Right lobe of liver (tissue), 6 donors: ENCODE measurements around the gene ATG10. TPM values are rescaled to one million over a fixed set of nuclear protein-coding genes. Genes with fewer than 3 reads are reported as not detected.

ENCODE experiments used
- ATAC-seq, 4 donors: fragments of 200-7000 bp; cut with Tn5 transposase; one replicate each; pipeline ENCODE4 v1.9.1; 2020; ENCODE audit warnings: mild to moderate bottlenecking in 4 of 4, moderate library complexity in 4 of 4
- DNase-seq, 3 donors: peaks; one replicate each; pipeline ENCODE4 v3.0.0-alpha.2; 2020
- H3K27ac ChIP-seq, 3 donors: fragments of 200-600 bp; one replicate each; pipeline ENCODE4 v1.8.0; 2022
- H3K27me3 ChIP-seq, 2 donors: fragments of 200-600 bp; one replicate each; pipeline ENCODE4 v1.8.0; 2022
- H3K36me3 ChIP-seq, 4 donors: fragments of 200-600 bp; sonication (generic) in 1 of 4; one replicate each; pipeline versions ENCODE4 v1.5.1 to v1.8.0; 2017 to 2022; ENCODE audit warnings: control low read depth in 1 of 4
- H3K4me1 ChIP-seq, 4 donors: fragments of 200-600 bp; sonication (generic) in 1 of 4; one replicate each; pipeline versions ENCODE4 v1.5.1 to v1.8.0; 2017 to 2022; ENCODE audit warnings: control low read depth in 1 of 4
- H3K4me3 ChIP-seq, 3 donors: fragments of 200-600 bp; one replicate each; pipeline ENCODE4 v1.8.0; 2022
- H3K9me3 ChIP-seq, 4 donors: fragments of 200-600 bp; sonication (generic) in 1 of 4; one replicate each; pipeline versions ENCODE4 v1.5.1 to v1.8.0; 2017 to 2022; ENCODE audit warnings: control low read depth in 1 of 4
- POLR2A ChIP-seq: fragments of 450-650 bp; IDR thresholded peaks from one replicate; pipeline ENCODE4 v1.6.1; 2017; ENCODE audit warnings: antibody characterized with exemption, mild to moderate bottlenecking
- WGBS: methylation state at CpG from one replicate; pipeline ENCODE4 v1.1.6; 2018; ENCODE audit warnings: low coverage, low lambda C conversion rate; ENCODE audit not compliant: insufficient coverage; ENCODE audit errors: missing lambda C conversion rate; 5-methylcytosine and 5-hydroxymethylcytosine counted together
- intact Hi-C, 2 donors: fragments of 100-400 bp; cut with DNase I; formaldehyde crosslinking; loops; one replicate each; pipeline versions ENCODE4 v1.11.2 to v1.14.1; 2022
- total RNA-seq, 6 experiments: library from RNA; depleted of rRNA in 2 of 6; stranded (reverse); fragments of >200 nt in 2 of 6; fragmentation: NEBNext Ultra II Directional in 3 of 6; extraction: Animal tissue kit (Norgen Biotek cat#: 25700) in 3 of 6; gene quantifications; one replicate each; pipeline versions ENCODE4 v1.1.0 to v1.2.4, GENCODE V29; 2016 to 2023
- TF ChIP-seq, protein P1 (sequence below), 4 donors: fragments of 200-600 bp in 3 of 4; fragments of 450-650 bp in 1 of 4; IDR thresholded peaks; one replicate each; pipeline versions ENCODE4 v1.5.1 to v1.8.0; 2016 to 2022; ENCODE audit warnings: antibody characterized with exemption in 4 of 4, mild to moderate bottlenecking in 2 of 4
- donor health status: DM: no; HTN: yes; CAD: no.
- donor health status: DM: no; HTN: no; CAD: no.
- donor health status: DM: no; HTN: no; CAD: no.
- donor health status: DM: no; HTN: yes; CAD: no.
- donor health status: DM: no; HTN: yes; CAD: no.

Gene ATG10
- total RNA-seq, 6 experiments from 2014 or later = 2.9 to 8.0 (median 4.4) TPM

DNA sequence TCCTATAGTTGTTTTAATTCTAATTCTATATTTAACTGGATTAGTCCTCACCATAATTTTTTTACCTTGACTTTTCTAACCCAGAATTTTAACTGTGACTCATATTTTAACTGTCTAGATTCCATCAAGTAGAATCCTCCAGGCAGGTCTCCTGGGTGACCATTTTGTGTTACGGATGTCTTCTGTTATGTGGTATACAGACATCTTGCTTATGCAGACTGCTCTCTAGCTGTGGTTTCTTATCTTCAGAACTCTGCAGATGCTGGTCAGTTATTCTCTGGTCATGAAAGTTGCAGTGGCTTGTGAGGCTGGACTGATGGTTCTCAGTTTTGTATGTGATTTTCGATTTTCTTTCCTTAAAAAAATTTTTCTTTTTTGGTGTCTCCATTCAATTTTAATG is 139.4 kb downstream of the ATG10 start:
- peaks cover 0 to 16% (median 0%) of the 10 kb centered on the region in 4 donors for H3K4me1 ChIP-seq
- ATAC-seq (no peak), DNase-seq (no peak)
- H3K27me3 ChIP-seq = no peaks in the 10 kb centered on the region
- WGBS = 91% methylated on average over 2 of the region's 2 CpGs
- TF ChIP-seq, protein P1, sequence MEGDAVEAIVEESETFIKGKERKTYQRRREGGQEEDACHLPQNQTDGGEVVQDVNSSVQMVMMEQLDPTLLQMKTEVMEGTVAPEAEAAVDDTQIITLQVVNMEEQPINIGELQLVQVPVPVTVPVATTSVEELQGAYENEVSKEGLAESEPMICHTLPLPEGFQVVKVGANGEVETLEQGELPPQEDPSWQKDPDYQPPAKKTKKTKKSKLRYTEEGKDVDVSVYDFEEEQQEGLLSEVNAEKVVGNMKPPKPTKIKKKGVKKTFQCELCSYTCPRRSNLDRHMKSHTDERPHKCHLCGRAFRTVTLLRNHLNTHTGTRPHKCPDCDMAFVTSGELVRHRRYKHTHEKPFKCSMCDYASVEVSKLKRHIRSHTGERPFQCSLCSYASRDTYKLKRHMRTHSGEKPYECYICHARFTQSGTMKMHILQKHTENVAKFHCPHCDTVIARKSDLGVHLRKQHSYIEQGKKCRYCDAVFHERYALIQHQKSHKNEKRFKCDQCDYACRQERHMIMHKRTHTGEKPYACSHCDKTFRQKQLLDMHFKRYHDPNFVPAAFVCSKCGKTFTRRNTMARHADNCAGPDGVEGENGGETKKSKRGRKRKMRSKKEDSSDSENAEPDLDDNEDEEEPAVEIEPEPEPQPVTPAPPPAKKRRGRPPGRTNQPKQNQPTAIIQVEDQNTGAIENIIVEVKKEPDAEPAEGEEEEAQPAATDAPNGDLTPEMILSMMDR (IDR thresholded peaks at IDR 0.05) = no peak
- TF ChIP-seq POLR2A = no peak
- intact Hi-C loops = no loop called here
- H3K27ac ChIP-seq = no peak overlapping the region
- H3K9me3 ChIP-seq = no peaks in the 10 kb centered on the region
- no peaks in the 10 kb centered on the region for H3K36me3 ChIP-seq
- H3K4me3 ChIP-seq = no peak overlapping the region

DNA sequence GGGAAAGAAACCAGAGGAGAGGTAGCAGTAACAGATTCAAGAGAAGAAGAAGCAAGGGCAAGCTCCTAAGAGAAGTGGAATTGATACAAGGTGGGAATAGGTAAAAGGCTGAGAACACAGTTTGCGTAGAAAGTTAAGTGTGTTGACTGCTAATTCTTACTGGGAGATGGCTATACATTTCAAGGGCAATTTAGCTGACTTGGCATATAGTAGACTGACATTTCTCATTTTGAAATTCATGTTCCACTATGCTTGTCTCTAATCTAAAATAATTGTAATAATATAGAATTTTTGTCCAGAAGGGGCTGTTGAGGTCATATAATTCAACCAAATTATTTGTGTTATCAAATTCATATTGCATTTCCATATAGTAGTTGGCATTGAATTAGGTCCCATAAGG is 144.0 kb downstream of the ATG10 start:
- DNase-seq (no peak), ATAC-seq (no peak)
- intact Hi-C loops = no loop called here
- H3K4me1 ChIP-seq = no peaks in the 10 kb centered on the region
- no peak overlapping the region for H3K4me3 ChIP-seq
- H3K9me3 ChIP-seq = no peaks in the 10 kb centered on the region
- no peak for TF ChIP-seq POLR2A
- H3K27ac ChIP-seq = no peak overlapping the region
- WGBS = no CpG with 5 or more reads among the region's 1 CpG
- H3K36me3 ChIP-seq = no peaks in the 10 kb centered on the region
- H3K27me3 ChIP-seq = no peaks in the 10 kb centered on the region

DNA sequence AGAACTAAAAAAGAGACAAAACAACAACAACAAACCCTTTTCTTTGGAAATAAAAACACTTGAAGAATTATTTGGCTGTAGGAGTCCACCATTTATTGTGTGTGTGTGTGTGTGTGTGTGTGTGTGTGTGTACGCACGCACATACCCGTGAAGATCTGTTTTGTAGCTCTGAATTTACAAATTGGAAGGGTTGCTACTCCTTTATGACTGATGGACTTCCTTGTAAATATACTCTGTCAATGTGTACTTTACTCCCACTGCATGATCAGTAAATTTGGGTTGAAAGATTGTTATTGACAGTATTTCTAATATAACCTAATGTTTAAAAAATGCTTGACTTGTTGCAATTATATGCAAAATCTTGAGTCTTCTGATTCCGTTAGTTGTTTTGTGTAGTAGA is 148.1 kb downstream of the ATG10 start:
- Histone ChIP-seq H3K4me3 (no peak overlapping the region), H3K27me3 (no peaks in the 10 kb centered on the region), H3K4me1 (no peaks in the 10 kb centered on the region), H3K27ac (no peak overlapping the region), H3K36me3 (no peaks in the 10 kb centered on the region), H3K9me3 (no peaks in the 10 kb centered on the region)
- DNase-seq = no peak
- ATAC-seq = no peak
- intact Hi-C loops = no loop called here
- TF ChIP-seq POLR2A = no peak
- TF ChIP-seq, protein P1 (IDR thresholded peaks at IDR 0.05) = no peak
- WGBS = 81% methylated on average over 4 of the region's 4 CpGs

DNA sequence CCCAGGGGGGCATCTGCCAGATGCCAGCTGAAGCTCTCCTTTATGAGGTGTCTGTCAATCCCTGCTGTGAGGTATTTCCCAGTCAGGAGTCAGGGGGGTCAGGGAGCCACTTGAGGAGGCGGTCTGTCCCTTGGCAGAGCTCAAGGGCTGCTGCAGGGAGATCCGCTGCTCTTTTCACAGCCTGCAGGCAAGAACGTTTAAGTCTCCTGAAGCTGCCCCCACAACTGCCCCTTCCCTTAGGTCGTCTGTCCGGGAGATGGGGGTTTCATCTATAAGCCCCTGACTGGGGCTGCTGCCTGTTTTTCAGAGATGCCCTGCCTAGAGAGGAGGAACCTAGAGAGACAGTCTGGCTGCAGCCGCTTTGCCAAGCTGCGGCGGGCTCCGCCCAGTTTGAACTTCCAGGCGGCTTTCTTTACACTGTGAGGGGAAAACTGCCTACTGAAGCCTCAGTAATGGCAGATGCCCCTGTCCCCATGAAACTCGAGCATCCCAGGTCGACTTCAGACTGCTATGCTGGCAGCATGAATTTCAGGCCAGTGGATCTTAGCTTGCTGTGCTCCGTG is 158.0 kb downstream of the ATG10 start:
- H3K4me3 ChIP-seq = no peak overlapping the region
- no peak for DNase-seq

DNA sequence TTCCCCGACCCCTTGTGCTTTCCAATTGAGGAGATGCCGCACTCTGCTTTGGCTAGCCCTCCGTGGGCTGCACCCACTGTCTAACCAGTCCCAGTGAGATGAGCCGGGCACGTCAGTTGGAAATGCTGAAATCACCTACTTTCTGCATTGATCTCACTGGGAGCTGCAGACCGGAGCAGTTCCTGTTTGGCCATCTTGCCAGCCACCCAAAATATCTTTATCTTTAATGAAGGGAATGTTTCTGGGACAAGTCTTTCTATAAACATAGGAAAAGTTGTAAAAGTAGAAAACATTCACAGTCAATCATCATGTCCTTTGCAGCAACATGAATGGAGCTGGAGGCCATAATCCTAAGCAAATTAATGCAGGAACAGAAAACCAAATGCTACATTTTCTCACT is 158.8 kb downstream of the ATG10 start:
- DNase-seq = no peak
- WGBS = 92% methylated on average over 6 of the region's 6 CpGs
- no peak overlapping the region for H3K27ac ChIP-seq

More for the DNA sequence above, 158.0 kb downstream of the ATG10 start:
- Histone ChIP-seq H3K36me3 (no peaks in the 10 kb centered on the region), H3K27ac (no peak overlapping the region), H3K9me3 (no peaks in the 10 kb centered on the region), H3K27me3 (no peaks in the 10 kb centered on the region), H3K4me1 (no peaks in the 10 kb centered on the region)
- no peak for TF ChIP-seq POLR2A
- TF ChIP-seq, protein P1 (IDR thresholded peaks at IDR 0.05) = no peak
- ATAC-seq = no peak
- intact Hi-C loops = no loop called here
- 75% methylated on average over 2 of the region's 13 CpGs for whole genome bisulfite sequencing

More for the DNA sequence above, 158.8 kb downstream of the ATG10 start:
- TF ChIP-seq, protein P1 (IDR thresholded peaks at IDR 0.05) = no peak
- TF ChIP-seq POLR2A = no peak
- H3K9me3 ChIP-seq = no peaks in the 10 kb centered on the region
- no peak for ATAC-seq
- H3K4me3 ChIP-seq = no peak overlapping the region
- no peaks in the 10 kb centered on the region for H3K4me1 ChIP-seq
- no peaks in the 10 kb centered on the region for H3K27me3 ChIP-seq
- intact Hi-C loops = no loop called here
- H3K36me3 ChIP-seq = no peaks in the 10 kb centered on the region
